Measurements from ENCODE around the gene RPEL1.
"Not testable (repeated sequence)": the region's sequence is repeated elsewhere in the genome, so short reads cannot be mapped to it uniquely, and the experiment has no call there.

RPEL1 gene

DNA sequence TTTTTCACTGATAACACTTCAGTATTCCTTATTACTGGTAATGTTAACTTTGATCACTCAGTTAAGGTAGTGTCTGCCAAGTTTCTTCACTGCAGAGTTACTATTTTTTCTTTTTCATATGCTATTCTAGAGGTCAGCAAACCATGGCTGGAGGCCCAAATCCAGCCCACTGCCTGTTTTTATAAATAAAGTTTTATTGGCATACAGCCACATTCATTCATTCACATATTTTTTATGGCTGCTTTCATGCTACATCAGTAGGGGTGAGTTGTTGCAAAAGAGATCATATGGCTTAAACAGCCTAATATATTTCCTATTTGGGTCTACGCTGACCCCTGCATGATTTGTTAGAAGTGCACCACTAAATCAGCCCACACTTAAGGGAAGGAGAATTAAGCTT, 10.9 kb downstream of the RPEL1 start:
- TF ChIP-seq, protein P1, sequence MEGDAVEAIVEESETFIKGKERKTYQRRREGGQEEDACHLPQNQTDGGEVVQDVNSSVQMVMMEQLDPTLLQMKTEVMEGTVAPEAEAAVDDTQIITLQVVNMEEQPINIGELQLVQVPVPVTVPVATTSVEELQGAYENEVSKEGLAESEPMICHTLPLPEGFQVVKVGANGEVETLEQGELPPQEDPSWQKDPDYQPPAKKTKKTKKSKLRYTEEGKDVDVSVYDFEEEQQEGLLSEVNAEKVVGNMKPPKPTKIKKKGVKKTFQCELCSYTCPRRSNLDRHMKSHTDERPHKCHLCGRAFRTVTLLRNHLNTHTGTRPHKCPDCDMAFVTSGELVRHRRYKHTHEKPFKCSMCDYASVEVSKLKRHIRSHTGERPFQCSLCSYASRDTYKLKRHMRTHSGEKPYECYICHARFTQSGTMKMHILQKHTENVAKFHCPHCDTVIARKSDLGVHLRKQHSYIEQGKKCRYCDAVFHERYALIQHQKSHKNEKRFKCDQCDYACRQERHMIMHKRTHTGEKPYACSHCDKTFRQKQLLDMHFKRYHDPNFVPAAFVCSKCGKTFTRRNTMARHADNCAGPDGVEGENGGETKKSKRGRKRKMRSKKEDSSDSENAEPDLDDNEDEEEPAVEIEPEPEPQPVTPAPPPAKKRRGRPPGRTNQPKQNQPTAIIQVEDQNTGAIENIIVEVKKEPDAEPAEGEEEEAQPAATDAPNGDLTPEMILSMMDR (conservative IDR thresholded peaks at IDR 0.05; ENCODE audit: low read length) = no peak
- DNase-seq (ENCODE audit: low read depth) = no peak

DNA sequence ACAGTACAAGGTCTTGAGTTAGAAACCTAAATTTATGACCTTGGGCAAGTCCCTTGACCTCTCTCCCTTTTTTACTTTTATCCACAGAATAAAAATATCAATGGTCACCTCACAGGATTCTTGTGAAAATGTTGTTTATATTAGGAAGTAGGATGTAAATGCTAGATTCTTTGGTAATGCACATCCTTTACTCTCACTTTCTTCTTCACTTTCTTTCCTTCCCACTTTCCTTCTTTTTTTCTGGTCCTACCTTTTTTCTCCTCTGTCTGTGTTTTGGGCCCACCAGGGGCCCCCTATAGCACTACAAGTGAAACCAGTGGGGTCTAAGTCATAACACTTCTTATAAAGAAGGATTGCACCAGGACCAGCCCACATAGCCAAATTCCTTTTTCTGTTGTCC, 12.1 kb downstream of the RPEL1 start:
- DNase-seq (ENCODE audit: low read depth) = no peak
- no peak overlapping the region for H3K4me3 ChIP-seq (ENCODE audit: low read length)
- TF ChIP-seq, protein P1 (conservative IDR thresholded peaks at IDR 0.05; ENCODE audit: low read length) = no peak

More for the DNA sequence above, 10.9 kb downstream of the RPEL1 start:
- H3K4me3 ChIP-seq (ENCODE audit: low read length) = no peak overlapping the region

DNA sequence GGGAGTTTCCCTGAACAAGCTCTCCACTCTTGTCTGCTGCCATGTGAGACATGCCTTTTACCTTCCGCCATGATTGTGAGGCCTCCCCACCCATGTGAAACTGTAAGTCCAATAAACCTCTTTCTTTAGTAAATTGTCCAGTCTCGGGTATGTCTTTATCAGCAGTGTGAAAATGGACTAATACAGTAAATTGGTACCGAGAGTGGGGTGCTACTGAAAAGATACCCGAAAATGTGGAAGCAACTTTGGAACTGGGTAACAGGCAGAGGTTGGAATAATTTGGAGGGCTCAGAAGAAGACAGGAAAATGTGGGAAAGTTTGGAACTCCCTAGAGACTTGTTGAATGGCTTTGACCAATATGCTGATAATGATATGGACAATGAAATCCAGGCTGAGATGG, 13.2 kb downstream of the RPEL1 start:
- DNase-seq (ENCODE audit: low read depth); H3K4me3 ChIP-seq (ENCODE audit: low read length): not testable (repeated sequence)

DNA sequence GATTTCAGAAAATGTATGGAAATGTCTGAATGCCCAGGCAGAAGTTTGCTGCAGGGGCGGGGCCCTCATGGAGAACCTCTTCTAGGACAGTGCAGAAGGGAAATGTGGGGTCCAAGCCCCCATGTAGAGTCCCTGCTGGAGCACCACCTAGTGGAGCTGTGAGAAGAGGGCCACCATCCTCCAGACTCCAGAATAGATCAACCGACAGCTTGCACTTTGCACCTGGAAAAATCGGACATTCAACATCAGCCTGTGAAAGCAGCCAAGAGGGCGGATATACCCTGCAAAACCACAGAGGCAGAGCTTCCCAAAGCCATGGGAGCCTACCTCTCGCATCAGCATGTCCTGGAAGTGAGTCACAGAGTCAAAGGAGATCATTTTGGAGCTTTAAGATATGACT, 14.3 kb downstream of the RPEL1 start:
- TF ChIP-seq, protein P1 (conservative IDR thresholded peaks at IDR 0.05; ENCODE audit: low read length) = no peak
- no peak for DNase-seq (ENCODE audit: low read depth)
- no peak overlapping the region for H3K4me3 ChIP-seq (ENCODE audit: low read length)

DNA sequence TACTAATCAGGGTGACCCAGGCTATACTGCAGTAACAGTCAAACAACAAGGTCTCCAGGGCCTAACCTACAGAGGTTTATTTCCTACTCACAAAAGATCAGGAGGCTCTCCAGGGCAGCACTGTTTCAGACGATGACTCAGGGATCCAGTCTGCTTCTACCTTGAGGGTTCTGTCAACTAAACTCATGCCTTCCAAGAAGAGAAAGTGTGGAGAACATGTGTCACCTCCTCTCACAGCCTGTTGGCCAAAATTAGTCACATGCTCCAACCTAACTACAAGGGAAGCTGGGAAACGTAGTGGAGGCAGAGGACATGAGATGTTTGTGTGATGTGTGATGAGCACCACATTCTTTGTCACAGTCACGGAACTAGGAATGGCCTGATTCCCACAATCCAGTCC, 16.5 kb downstream of the RPEL1 start:
- DNase-seq (ENCODE audit: low read depth) = no peak
- H3K4me3 ChIP-seq (ENCODE audit: low read length) = no peak overlapping the region
- TF ChIP-seq, protein P1 (conservative IDR thresholded peaks at IDR 0.05; ENCODE audit: low read length) = no peak

DNA sequence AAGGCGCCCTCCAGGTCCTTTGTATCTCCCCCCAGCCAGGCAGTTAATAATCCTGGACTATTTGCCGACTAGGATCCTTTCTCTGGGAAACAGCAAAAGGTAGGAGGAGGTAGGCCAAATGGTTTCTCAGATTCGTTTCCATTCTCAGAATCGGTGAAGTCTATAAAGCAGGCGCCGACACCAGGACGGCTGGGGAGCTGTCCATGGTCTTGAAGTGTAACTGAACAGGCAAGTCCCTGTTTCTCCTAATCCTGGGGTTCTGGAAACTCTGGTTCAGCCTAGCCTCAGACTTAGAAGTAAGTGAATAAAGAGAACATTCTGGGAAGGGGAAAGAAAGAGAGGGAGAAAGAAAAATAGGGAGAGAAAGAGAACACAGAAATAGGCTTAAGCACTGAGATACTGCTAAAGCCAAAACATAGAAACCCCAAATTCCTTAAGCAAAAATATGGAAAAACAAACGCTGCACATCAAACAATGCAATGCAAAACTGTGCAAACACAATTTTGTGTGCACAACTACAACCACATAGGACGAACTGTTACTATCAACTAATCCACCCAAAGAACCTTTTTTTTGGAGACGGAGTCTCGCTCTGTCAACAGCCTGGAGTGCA, 20.1 kb downstream of the RPEL1 start:
- no peak overlapping the region for H3K4me3 ChIP-seq (ENCODE audit: low read length)
- DNase-seq (ENCODE audit: low read depth) = peak; percentile 65
- TF ChIP-seq, protein P1 (conservative IDR thresholded peaks at IDR 0.05; ENCODE audit: low read length) = no peak

DNA sequence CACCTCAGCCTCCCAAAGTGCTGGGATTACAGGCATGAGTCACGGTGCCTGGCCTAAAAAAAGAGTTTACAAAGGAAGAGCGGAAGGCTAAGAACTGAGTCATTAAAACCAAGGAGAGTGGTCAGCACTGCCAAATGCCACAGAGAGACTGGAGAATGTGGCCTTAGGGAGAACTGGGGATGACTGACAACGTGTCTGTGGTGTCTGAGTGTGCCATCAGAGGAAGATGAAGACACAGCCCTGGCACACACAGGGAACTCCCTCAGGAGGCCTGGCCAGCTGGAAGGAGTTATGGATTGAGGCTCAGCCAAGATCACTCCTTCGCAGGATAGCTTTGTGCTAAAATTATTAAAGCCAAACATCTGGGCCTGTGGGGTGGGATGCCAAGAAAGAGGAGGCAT, 27.4 kb downstream of the RPEL1 start:
- DNase-seq (ENCODE audit: low read depth) = peak; percentile 100
- no peak overlapping the region for H3K4me3 ChIP-seq (ENCODE audit: low read length)
- TF ChIP-seq, protein P1 (conservative IDR thresholded peaks at IDR 0.05; ENCODE audit: low read length) = no peak
